ENCODE measurements around the gene C15orf39. TPM values are rescaled to one million over a fixed set of nuclear protein-coding genes. Genes with fewer than 3 reads are reported as not detected.

C15orf39 gene
- total RNA-seq (100 to 1,000 TPM; 167 to 168 TPM), polyA plus RNA-seq (ENCODE audit: insufficient read depth, low read depth, low replicate concordance) (321 TPM)
- long read RNA-seq, donor 1, full-length matches to known transcripts, result 38 of 87 reads
- long read RNA-seq, donor 1, partial matches to known transcripts, result 49 of 87 reads
- long read RNA-seq, donor 1, other reads (novel, unspliced or antisense), result 0 of 87 reads
- long read RNA-seq, donor 2, full-length matches to known transcripts, result 52 of 82 reads
- long read RNA-seq, donor 2, partial matches to known transcripts, result 30 of 82 reads
- long read RNA-seq, donor 2, other reads (novel, unspliced or antisense), result 0 of 82 reads

GRCh38 chr15:75201616-75202250, at the start of gene C15orf39:
TSS of gene C15orf39 (plus strand) at chr15:75201882. CDS start at chr15:75206049, 4,167 bp downstream.
- DNase-seq, result peak; percentile 76
- intact Hi-C loops (cut with DNase I; ENCODE audit: low total_unique reads), result loop anchor here (5.0 kb wide), 2 partner anchors 159 to 174 kb away; no protein-coding TSS in a partner anchor
- Histone ChIP-seq H3K36me3 (ENCODE audit: low read depth, missing control alignments) (no peaks in the 10 kb centered on the region), H3K4me1 (peaks cover 59% of the 10 kb centered on the region), H3K27me3 (no peaks in the 10 kb centered on the region), H3K9me3 (no peaks in the 10 kb centered on the region), H3K4me3 (peak within 1 kb of the TSS; percentile 82 to 97), H3K27ac (peak within 1 kb of the TSS; percentile 89 to 96)
- TF ChIP-seq CTCF (IDR thresholded peaks at IDR 0.05) (peak; percentile 93 to 99 (median 98)), POLR2A (IDR thresholded peaks at IDR 0.05) (peak; percentile 86)
- 0% methylated on average over 23 to 54 of the region's 84 CpGs for WGBS, 2 donors

GRCh38 chr15:75152382-75153079, 49.2 kb upstream of the C15orf39 start:
- H3K4me3 ChIP-seq, result no peak overlapping the region
- H3K27me3 ChIP-seq, result no peaks in the 10 kb centered on the region
- intact Hi-C loops (cut with DNase I; ENCODE audit: low total_unique reads), result no loop called here
- DNase-seq, result peak; percentile 71
- TF ChIP-seq POLR2A (IDR thresholded peaks at IDR 0.05), result no peak
- no peak for TF ChIP-seq CTCF (IDR thresholded peaks at IDR 0.05)
- peak overlapping the region; percentile 26 to 55 for H3K27ac ChIP-seq
- H3K9me3 ChIP-seq, result no peaks in the 10 kb centered on the region
- H3K4me1 ChIP-seq, result peaks cover 23% of the 10 kb centered on the region
- 48 to 57% methylated on average over 2 of the region's 2 CpGs for WGBS, 2 donors
- H3K36me3 ChIP-seq (ENCODE audit: low read depth, missing control alignments), result no peaks in the 10 kb centered on the region

GRCh38 chr15:75153087-75153486, 48.6 kb upstream of the C15orf39 start:
- Histone ChIP-seq H3K27me3 (no peaks in the 10 kb centered on the region), H3K27ac (peak overlapping the region; percentile 26 to 55), H3K4me1 (peaks cover 23% of the 10 kb centered on the region), H3K4me3 (no peak overlapping the region), H3K9me3 (no peaks in the 10 kb centered on the region), H3K36me3 (ENCODE audit: low read depth, missing control alignments) (no peaks in the 10 kb centered on the region)
- 55 to 59% methylated on average over 4 of the region's 4 CpGs for WGBS, 2 donors
- peak; percentile 86 for DNase-seq
- TF ChIP-seq CTCF (IDR thresholded peaks at IDR 0.05) (no peak), POLR2A (IDR thresholded peaks at IDR 0.05) (no peak)
- intact Hi-C loops (cut with DNase I; ENCODE audit: low total_unique reads), result no loop called here

- intact Hi-C loops (cut with DNase I; ENCODE audit: low total_unique reads), result no loop called here
- TF ChIP-seq POLR2A (IDR thresholded peaks at IDR 0.05), result no peak
- TF ChIP-seq CTCF (IDR thresholded peaks at IDR 0.05), result no peak
- Histone ChIP-seq H3K27me3 (no peaks in the 10 kb centered on the region), H3K9me3 (no peaks in the 10 kb centered on the region), H3K4me3 (no peak overlapping the region), H3K4me1 (peaks cover 23% of the 10 kb centered on the region), H3K36me3 (ENCODE audit: low read depth, missing control alignments) (no peaks in the 10 kb centered on the region), H3K27ac (no peak overlapping the region)
- WGBS, 2 donors, result 59 to 83% methylated on average over 8 of the region's 8 CpGs
- DNase-seq, result no peak
Observed at GRCh38 chr15:75153565-75154276, 48.0 kb upstream of the C15orf39 start.
